K562 (cell line): Measurements from ENCODE around the gene HMGA1. TPM values are rescaled to one million over a fixed set of nuclear protein-coding genes. Genes with fewer than 3 reads are reported as not detected.

Experiments used
- ATAC-seq: fragments of 200-7000 bp; cut with Tn5 transposase; 3 replicates; pipeline ENCODE4 v1.9.1; 2020; ENCODE audit warnings: moderate library complexity
- BruUV-seq: library from RNA; stranded (reverse); fragments of 400-500 nt; replicated peaks from 2 replicates; lab custom pipeline; 2021; lab: Mats Ljungman, UMichigan
- CTCF ChIA-PET: fragments of 300-600 bp; formaldehyde crosslinking; extraction: SDS; loops from one replicate; lab custom pipeline; 2021; ENCODE audit warnings: low intra/inter-chr PET ratio; lab: Yijun Ruan, JAX
- POLR2A ChIA-PET: fragments of 300-600, 350-650 bp; sonication (Branson Sonifier 250); formaldehyde crosslinking; extraction: SDS; loops from one replicate; lab custom pipeline; 2021; ENCODE audit warnings: antibody characterized with exemption, inconsistent platforms; lab: Yijun Ruan, JAX
- DNase-seq, 4 experiments: peaks; one replicate each; pipeline versions ENCODE4 v3.0.0 to v3.0.0-alpha.2; 2011 to 2018; ENCODE audit warnings: low spot score in 3 of 4, mixed read lengths in 3 of 4; ENCODE audit errors: extremely low read depth in 1 of 4
- FAIRE-seq: peaks from 2 replicates; lab custom pipeline; 2011; peaks lifted over from hg19 to GRCh38; lab: Jason Lieb, UNC
- H2AFZ ChIP-seq: 2 replicates; pipeline ENCODE4 v1.6.0; 2011; ENCODE audit warnings: low read depth, low read length, control low read depth, inconsistent platforms
- H3K27ac ChIP-seq: fragments of 200-600 bp; 3 replicates; pipeline ENCODE4 v1.8.0; 2011; ENCODE audit warnings: low read depth, mild to moderate bottlenecking, control low read depth, inconsistent platforms, low read length, moderate library complexity, mixed read lengths; ENCODE audit errors: extremely low read depth
- H3K27me3 ChIP-seq, 2 experiments: fragments of 300-600 bp in 1 of 2; 2 replicates in 1 of 2; 3 replicates in 1 of 2; pipeline versions ENCODE4 v1.6.0 to v1.8.0; 2011; ENCODE audit warnings: inconsistent platforms in 2 of 2, low read length in 2 of 2, mild to moderate bottlenecking in 1 of 2, mixed read lengths in 1 of 2, moderate library complexity in 1 of 2; ENCODE audit not compliant: control insufficient read depth in 2 of 2, insufficient read depth in 2 of 2
- H3K36me3 ChIP-seq: fragments of 300-600 bp; 3 replicates; pipeline ENCODE4 v1.8.0; 2011; ENCODE audit warnings: mild to moderate bottlenecking, low read length, inconsistent platforms; ENCODE audit not compliant: control insufficient read depth, insufficient read depth
- H3K4me1 ChIP-seq, 2 experiments: fragments of 200-600 bp in 1 of 2; replicated peaks in 1 of 2; 2 replicates in 1 of 2; 3 replicates in 1 of 2; pipeline versions ENCODE4 v1.5.1 to v1.8.0; 2011; ENCODE audit warnings: inconsistent platforms in 2 of 2, low read length in 2 of 2, mild to moderate bottlenecking in 1 of 2, mixed read lengths in 1 of 2, moderate library complexity in 1 of 2; ENCODE audit not compliant: control insufficient read depth in 2 of 2, insufficient read depth in 2 of 2
- H3K4me2 ChIP-seq: 2 replicates; pipeline ENCODE4 v1.6.1; 2011; ENCODE audit warnings: low read length, control low read depth, inconsistent platforms, mixed read lengths; ENCODE audit not compliant: insufficient read depth
- H3K4me3 ChIP-seq: fragments of 200-600 bp; sonication (generic), shearing (Covaris generic); 2 replicates; pipeline ENCODE4 v1.5.1; 2016; ENCODE audit warnings: control low read depth, inconsistent platforms
- H3K79me2 ChIP-seq: fragments of 200-600 bp; 3 replicates; pipeline ENCODE4 v1.8.0; 2011; ENCODE audit warnings: low read length, inconsistent platforms; ENCODE audit not compliant: control insufficient read depth, insufficient read depth
- H3K9ac ChIP-seq, 2 experiments: 2 replicates each; pipeline versions ENCODE4 v1.6.0 to v1.6.1; 2011; ENCODE audit warnings: low read depth in 2 of 2, low read length in 2 of 2, control low read depth in 1 of 2, inconsistent platforms in 1 of 2, mild to moderate bottlenecking in 1 of 2, mixed read lengths in 1 of 2; ENCODE audit not compliant: insufficient read depth in 1 of 2
- H3K9me1 ChIP-seq: one replicate; pipeline ENCODE4 v1.6.0; 2011; ENCODE audit warnings: inconsistent platforms, mild to moderate bottlenecking, low read length, moderate library complexity; ENCODE audit not compliant: control insufficient read depth, insufficient read depth
- H3K9me3 ChIP-seq: replicated peaks from 2 replicates; pipeline ENCODE4 v1.5.1; 2011; ENCODE audit warnings: low read depth, low read length, inconsistent platforms; ENCODE audit not compliant: control insufficient read depth, insufficient read depth
- H4K20me1 ChIP-seq: replicated peaks from 2 replicates; pipeline ENCODE4 v1.6.1; 2011; ENCODE audit warnings: low read length, inconsistent platforms, mixed read lengths; ENCODE audit not compliant: control insufficient read depth, insufficient read depth
- CBX3 ChIP-seq, 2 experiments: IDR thresholded peaks; 1 replicate in 1 of 2; 2 replicates in 1 of 2; pipeline ENCODE4 v1.6.1; 2012; ENCODE audit warnings: inconsistent platforms in 2 of 2, low read length in 2 of 2, borderline replicate concordance in 1 of 2, control low read depth in 1 of 2
- HMGN3 ChIP-seq: IDR thresholded peaks from 2 replicates; pipeline ENCODE4 v1.6.1; 2011; ENCODE audit warnings: borderline replicate concordance, low read depth, mild to moderate bottlenecking, mixed read lengths, low read length; ENCODE audit not compliant: insufficient read length; ENCODE audit errors: extremely low read depth
- HSF4 ChIP-seq: fragments of 250-450 bp; sonication (Bioruptor Pico); IDR thresholded peaks from 2 replicates; pipeline ENCODE4 v2.1.2; 2022; ENCODE audit warnings: mild to moderate bottlenecking, moderate library complexity, borderline replicate concordance
- NR1H2 ChIP-seq: sonication (generic); formaldehyde crosslinking; IDR thresholded peaks from 2 replicates; pipeline ENCODE4 v1.4.0; 2020; ENCODE audit warnings: mild to moderate bottlenecking, missing genetic modification reagents
- SP1 ChIP-seq: sonication (generic); formaldehyde crosslinking; IDR thresholded peaks from 2 replicates; pipeline ENCODE4 v1.8.1; 2022; ENCODE audit warnings: mild to moderate bottlenecking, missing genetic modification reagents
- TBP ChIP-seq: optimal IDR thresholded peaks from 2 replicates; pipeline ENCODE3; 2011; ENCODE audit warnings: low read depth, low read length, improper control_type of control experiment
- TEAD4 ChIP-seq, 2 experiments: sonication (generic) in 1 of 2; formaldehyde crosslinking in 1 of 2; IDR thresholded peaks; 2 replicates each; pipeline versions ENCODE4 v1.6.1 to v1.8.0; 2012 to 2022; ENCODE audit warnings: borderline replicate concordance in 1 of 2, inconsistent platforms in 1 of 2, low read length in 1 of 2, mild to moderate bottlenecking in 1 of 2, missing genetic modification reagents in 1 of 2
- ZNF212 ChIP-seq: fragments of 450-650 bp; formaldehyde crosslinking; IDR thresholded peaks from 2 replicates; pipeline ENCODE4 v1.4.0; 2020; ENCODE audit warnings: mild to moderate bottlenecking
- ZNF232 ChIP-seq: sonication (generic); formaldehyde crosslinking; IDR thresholded peaks from 2 replicates; pipeline ENCODE4 v1.8.0; 2022; ENCODE audit warnings: mild to moderate bottlenecking, missing genetic modification reagents
- ZNF778 ChIP-seq: fragments of 450-650 bp; formaldehyde crosslinking; IDR thresholded peaks from 2 replicates; pipeline ENCODE4 v1.4.0; 2020; ENCODE audit warnings: mild to moderate bottlenecking, moderate library complexity
- WGBS: fragments of 100-300 bp; shearing (Covaris generic); methylation state at CpG from one replicate; pipeline ENCODE4 v1.1.6; 2016; ENCODE audit warnings: low coverage, mixed read lengths; ENCODE audit not compliant: insufficient coverage; ENCODE audit errors: missing lambda C conversion rate; 5-methylcytosine and 5-hydroxymethylcytosine counted together
- in situ Hi-C: fragments of 300-500 bp; cut with MboI; formaldehyde crosslinking; loops from 4 replicates; pipeline ENCODE4 v1.15.0; 2018; ENCODE audit warnings: inconsistent platforms, mixed read lengths
- intact Hi-C: fragments of 100-400 bp; cut with micrococcal nuclease; formaldehyde crosslinking; loops from 2 replicates; pipeline ENCODE4 v1.14.2; 2022
- polyA plus RNA-seq, 8 experiments: library from polyadenylated mRNA; depleted of rRNA in 4 of 8; stranded (reverse) in 5 of 8; unstranded in 3 of 8; fragments of >200 nt; fragmentation: Nextera tagmentation in 2 of 8; fragmentation: Illumina TruSeq in 1 of 8; extraction: Ambion mirVana in 2 of 8; extraction: Trizol in 1 of 8; gene quantifications; 2 replicates each; pipeline versions ENCODE4 v1.2.1 to v1.2.3, GENCODE V29; 2011 to 2014; ENCODE audit warnings: inconsistent platforms in 1 of 8, missing spikeins in 1 of 8
- total RNA-seq, 7 experiments: library from RNA; depleted of rRNA in 6 of 7; stranded (reverse); fragments of >200 nt in 6 of 7; fragmentation: Illumina TruSeq in 2 of 7; extraction: Trizol in 2 of 7; gene quantifications; 2 replicates each; pipeline versions ENCODE4 v1.2.1 to v1.2.3, GENCODE V29; 2011 to 2021; ENCODE audit warnings: low replicate concordance in 1 of 7
- TF ChIP-seq, protein P1 (sequence below): fragments of 250-450 bp; sonication (Bioruptor Pico); IDR thresholded peaks from 2 replicates; pipeline ENCODE4 v1.5.0; 2021; ENCODE audit warnings: mild to moderate bottlenecking, moderate library complexity
- TF ChIP-seq, protein P2 (sequence below): fragments of 450-650 bp; IDR thresholded peaks from 2 replicates; pipeline ENCODE4 v1.6.1; 2016; ENCODE audit warnings: low read depth, mild to moderate bottlenecking, moderate library complexity
- TF ChIP-seq, protein P3 (sequence below), 3 experiments: IDR thresholded peaks in 2 of 3; conservative IDR thresholded peaks in 1 of 3; 2 replicates each; pipeline ENCODE4 v1.5.1; 2011 to 2012; ENCODE audit warnings: low read length in 3 of 3, mild to moderate bottlenecking in 3 of 3, control low read depth in 2 of 3, improper control_type of control experiment in 1 of 3, inconsistent platforms in 1 of 3, low read depth in 1 of 3, mixed read lengths in 1 of 3, moderate library complexity in 1 of 3; ENCODE audit not compliant: insufficient read depth in 2 of 3

The HMGA1 gene
- total and polyA plus RNA-seq, 9 of the 15 experiments (the other 6 are each of a cell fraction or from before 2014, with no cell fraction given), result 27.8 to 1,947 (median 594) TPM

DNA sequence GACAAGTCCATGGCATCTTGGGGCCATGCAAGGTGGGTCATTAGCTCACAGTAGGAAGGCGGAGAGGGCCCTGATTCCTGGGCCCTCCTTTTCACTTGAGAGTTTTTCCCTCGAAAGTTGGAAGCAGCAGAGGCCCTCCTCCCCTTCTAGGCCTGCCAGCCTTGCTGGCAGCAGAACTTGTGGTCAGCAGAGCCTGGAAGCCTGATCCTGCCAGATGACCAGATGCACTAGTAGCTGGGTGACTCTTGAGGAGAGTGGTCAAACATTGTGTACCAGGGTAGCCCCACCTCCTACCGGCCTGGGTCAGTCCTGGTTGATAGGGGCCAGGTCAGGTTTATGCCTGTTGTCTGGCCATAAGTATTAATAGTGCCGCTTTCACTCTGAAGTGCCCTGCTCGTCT, 3.8 kb upstream of the HMGA1 start:
- H2AFZ ChIP-seq, result no peak overlapping the region
- BruUV-seq, result no TSS peak
- peak overlapping the region; percentile 2; the same call in 1 of the 3 replicates for H3K27ac ChIP-seq
- H3K4me3 ChIP-seq, result no peak overlapping the region
- no peaks in the 10 kb centered on the region for H3K9me3 ChIP-seq
- H3K9ac ChIP-seq, result peak overlapping the region in 1 of 2 experiments; percentile 53; a peak in 1 of 4 replicates
- H3K4me1 ChIP-seq, result peaks cover 12 to 33% of the 10 kb centered on the region in 2 experiments
- H4K20me1 ChIP-seq, result no peaks in the 10 kb centered on the region
- WGBS, result 77% methylated on average over 5 of the region's 5 CpGs
- ChIA-PET CTCF (no interaction called here), POLR2A (interaction anchor here (0.7 to 3.3 kb wide), 5 partner anchors 10 to 93 kb away, joined by 3 to 34 read pairs (median 4); no protein-coding TSS in a partner anchor)
- in situ Hi-C loops, result no loop called here
- H3K79me2 ChIP-seq, result peaks cover 19% of the 10 kb centered on the region
- no peak for FAIRE-seq
- ATAC-seq, result no peak
- no peak for TF ChIP-seq HSF4 (CRISPR knock-in tag)
- TF ChIP-seq, protein P1, sequence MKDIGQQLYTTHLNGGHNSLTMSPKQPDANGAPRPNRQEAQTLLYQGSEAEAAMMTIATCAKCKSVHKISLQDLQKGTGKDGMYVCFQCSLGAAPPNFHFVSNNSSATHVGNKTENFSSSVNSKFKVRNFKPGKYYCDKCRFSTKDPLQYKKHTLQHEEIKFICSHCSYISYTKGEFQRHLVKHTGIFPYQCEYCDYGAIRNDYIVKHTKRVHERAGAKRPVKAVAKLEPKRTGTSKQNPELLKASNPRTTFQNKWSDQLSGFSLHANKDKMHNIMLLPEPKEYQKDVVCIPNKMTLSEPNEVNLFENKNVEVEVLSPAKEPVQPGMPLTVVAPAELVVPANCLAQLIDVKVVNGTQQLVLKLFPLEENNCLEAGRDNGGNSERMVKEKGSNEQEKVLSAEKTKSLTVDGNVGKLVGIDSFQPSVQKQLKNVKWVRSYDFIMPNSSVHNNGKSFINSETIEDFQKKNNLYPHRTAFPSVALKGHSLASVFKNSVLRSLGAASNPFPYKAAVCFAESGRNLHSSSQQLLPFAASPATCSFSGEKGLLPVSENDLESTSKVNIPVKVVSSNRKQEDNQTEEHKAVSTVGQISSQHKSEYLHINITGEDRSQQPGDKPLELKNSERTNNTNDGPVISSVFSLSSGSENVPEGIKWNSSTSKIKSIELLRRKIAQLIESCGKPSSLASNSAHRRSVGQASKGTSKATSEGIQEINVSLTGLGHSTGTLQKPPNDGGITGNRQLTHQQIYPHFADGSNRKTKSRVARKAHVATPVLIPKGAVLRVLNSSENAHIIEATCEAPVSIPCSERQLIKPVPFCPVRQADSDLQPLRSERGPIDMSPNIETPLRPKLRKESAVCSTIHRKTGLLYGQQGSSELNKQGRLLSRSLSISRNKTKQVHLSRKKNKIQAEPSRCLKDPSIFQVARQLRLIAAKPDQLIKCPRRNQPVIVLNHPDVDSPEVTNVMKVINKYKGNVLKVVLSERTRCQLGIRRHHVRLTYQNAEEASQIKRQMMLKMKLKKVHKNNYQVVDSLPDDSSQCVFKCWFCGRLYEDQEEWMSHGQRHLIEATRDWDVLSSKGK, result no peak
- no peak for TF ChIP-seq SP1 (CRISPR knock-in tag)
- TF ChIP-seq, protein P2, sequence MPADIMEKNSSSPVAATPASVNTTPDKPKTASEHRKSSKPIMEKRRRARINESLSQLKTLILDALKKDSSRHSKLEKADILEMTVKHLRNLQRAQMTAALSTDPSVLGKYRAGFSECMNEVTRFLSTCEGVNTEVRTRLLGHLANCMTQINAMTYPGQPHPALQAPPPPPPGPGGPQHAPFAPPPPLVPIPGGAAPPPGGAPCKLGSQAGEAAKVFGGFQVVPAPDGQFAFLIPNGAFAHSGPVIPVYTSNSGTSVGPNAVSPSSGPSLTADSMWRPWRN, result no peak
- TF ChIP-seq ZNF232 (CRISPR knock-in tag), result no peak
- no peak for TF ChIP-seq TBP
- no peak for TF ChIP-seq ZNF778
- no peak for TF ChIP-seq NR1H2 (CRISPR knock-in tag)
- TF ChIP-seq CBX3 (IDR thresholded peaks at IDR 0.05; ENCODE audit: borderline replicate concordance in 1 of 2, low read length in 2 of 2), result no peak
- TF ChIP-seq, protein P3, sequence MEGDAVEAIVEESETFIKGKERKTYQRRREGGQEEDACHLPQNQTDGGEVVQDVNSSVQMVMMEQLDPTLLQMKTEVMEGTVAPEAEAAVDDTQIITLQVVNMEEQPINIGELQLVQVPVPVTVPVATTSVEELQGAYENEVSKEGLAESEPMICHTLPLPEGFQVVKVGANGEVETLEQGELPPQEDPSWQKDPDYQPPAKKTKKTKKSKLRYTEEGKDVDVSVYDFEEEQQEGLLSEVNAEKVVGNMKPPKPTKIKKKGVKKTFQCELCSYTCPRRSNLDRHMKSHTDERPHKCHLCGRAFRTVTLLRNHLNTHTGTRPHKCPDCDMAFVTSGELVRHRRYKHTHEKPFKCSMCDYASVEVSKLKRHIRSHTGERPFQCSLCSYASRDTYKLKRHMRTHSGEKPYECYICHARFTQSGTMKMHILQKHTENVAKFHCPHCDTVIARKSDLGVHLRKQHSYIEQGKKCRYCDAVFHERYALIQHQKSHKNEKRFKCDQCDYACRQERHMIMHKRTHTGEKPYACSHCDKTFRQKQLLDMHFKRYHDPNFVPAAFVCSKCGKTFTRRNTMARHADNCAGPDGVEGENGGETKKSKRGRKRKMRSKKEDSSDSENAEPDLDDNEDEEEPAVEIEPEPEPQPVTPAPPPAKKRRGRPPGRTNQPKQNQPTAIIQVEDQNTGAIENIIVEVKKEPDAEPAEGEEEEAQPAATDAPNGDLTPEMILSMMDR (IDR thresholded peaks at IDR 0.05 in 2 of 3, conservative IDR thresholded peaks at IDR 0.05 in 1 of 3; ENCODE audit: insufficient read depth in 2 of 3, low read depth in 1 of 3, low read length in 3 of 3), result no peak
- TF ChIP-seq TEAD4 (IDR thresholded peaks at IDR 0.05; ENCODE audit: low read length), result no peak
- no peak for TF ChIP-seq TEAD4 (CRISPR knock-in tag; IDR thresholded peaks at IDR 0.05; ENCODE audit: borderline replicate concordance)
- TF ChIP-seq HMGN3, result no peak
- TF ChIP-seq ZNF212, result no peak
- TF ChIP-seq, all 486 proteins: peak for 0
- H3K36me3 ChIP-seq, result peaks cover 3% of the 10 kb centered on the region; the same call in 1 of the 3 replicates
- no peak for DNase-seq
- no peak overlapping the region for H3K4me2 ChIP-seq
- H3K9me1 ChIP-seq, result no peaks in the 10 kb centered on the region
- intact Hi-C loops, result no loop called here
- H3K27me3 ChIP-seq, result no peaks in the 10 kb centered on the region
